NCI-H146 treated with DMSO at 0.1 percent for 48 hours (cell line): ENCODE results near the gene SEMA3A.

Experiments used
- DNase-seq: peaks from one replicate; lab custom pipeline; 2025; ENCODE audit not compliant: unreplicated experiment; lab: John Stamatoyannopoulos, UW

The SEMA3A gene

DNA sequence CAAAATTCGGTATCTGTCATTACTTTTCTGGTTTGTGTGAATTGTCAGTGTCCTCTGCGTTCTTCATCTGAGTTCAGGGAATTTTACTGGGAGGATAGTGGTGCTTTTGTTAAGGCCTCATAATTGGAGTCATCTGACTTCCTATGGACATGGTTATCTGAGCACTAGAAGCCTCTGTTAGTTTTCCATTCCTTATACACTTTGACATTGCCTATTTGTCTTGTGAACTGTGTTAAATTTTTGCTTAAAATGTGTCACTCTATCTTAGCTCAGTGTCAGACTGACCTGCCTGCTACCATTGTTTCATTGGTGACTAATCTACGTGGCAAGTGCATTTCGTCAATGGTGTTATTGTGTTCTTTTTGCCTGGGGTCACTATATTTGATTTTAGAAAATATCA is 253.3 kb downstream of the SEMA3A start:
- no peak for DNase-seq

- DNase-seq = no peak
These were observed 256.7 kb downstream of the SEMA3A start for GRCh38 chr7:83937930-83938329.

GRCh38 chr7:83936056-83936708 is 258.4 kb downstream of the SEMA3A start:
- DNase-seq = peak; percentile 32

DNA sequence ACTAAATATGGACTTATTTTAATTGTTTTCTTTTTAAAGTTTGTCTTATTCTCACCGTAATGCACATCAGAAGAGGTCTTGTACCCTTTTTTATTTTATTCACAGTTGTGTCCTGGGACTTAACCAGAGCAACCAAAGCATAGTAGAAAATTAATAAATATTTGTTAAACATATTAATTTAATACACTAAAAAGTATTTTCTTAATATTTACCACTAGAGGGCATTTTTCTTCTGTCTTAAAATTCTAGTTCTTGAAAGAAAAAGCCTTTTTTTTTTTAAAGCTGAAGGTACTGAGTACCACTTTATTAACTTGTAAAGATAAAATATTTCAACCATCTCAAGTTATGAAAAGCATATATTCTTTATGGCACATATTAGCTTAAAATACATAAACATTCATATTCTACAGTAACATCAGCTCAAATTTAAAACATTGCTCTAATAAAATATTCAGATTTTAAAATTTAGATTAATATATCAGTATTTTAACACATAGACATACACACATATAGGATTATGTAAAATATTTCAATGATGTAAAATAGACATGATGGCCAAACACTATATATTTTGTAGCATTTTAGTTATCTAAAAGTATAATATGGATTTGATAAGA is 260.4 kb downstream of the SEMA3A start:
- DNase-seq = no peak

- no peak for DNase-seq
These were observed 262.6 kb downstream of the SEMA3A start for GRCh38 chr7:83931968-83932367.

DNA sequence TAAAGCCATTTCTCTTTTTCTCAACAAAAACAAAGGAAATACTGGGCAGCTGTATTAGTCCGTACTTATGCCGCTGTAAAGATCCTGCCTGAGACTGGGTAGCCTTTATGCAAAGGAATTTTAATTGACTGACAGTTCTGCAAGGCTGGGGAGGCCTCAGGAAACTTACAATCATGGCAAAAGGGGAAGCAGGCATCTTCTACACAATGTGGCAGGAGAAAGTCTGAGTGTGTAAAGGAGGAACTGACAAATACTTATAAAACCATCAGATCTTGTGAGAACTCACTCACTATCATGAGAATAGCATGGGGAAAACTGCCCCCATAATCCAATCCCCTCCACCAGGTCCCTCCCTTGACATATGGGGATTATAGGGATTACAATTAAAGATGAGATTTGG is 264.3 kb downstream of the SEMA3A start:
- DNase-seq = no peak

DNA sequence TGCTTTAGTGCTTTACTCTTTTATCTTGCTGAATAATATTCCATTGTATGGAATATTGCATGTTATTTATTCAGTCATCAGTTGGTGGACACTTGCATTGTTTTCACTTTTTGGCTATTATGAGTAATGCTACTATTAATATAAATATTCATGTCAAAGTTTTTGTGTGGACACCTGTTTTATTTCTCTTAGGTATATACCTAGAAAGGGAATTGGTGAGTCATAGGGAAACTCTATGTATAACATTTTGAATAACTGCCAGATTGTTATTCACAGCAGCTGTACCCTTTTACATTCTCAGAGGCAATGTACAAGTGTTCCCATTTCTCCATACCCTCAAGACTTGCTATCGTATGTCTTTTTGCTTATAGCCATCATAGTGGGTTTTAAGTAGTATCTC is 268.7 kb downstream of the SEMA3A start:
- DNase-seq = no peak

DNA sequence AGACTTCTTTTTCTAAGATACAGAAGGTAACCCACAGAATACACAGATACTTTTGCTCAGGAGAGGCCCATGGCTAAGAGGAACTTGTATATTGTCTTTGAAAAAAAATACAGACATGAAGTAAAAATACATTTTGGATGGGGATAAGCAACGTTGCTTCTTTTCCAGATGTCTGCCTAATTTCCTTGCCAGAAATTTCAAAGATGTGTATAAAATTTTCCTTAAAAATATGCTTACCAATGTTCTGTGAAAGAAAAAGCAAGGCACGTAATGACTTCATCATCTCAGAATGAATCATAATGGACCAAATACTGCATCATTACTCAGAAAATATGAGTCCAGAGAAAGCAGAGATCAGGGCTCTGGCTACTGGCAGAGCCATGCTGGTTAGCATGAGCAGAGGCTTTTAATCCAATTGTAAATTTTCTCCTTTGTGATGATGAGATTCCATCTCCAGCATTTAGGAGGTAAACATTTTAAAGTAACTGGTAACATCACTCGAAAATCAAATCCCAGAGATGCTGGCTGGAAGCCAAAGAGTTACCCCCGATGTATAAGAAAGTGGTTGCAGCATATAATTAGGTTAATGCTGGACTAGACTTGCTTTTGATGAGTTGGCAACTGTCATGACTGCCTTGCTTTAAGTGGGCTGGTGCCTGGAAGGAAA is 272.5 kb downstream of the SEMA3A start:
- DNase-seq = no peak

- DNase-seq = no peak
These were observed 273.2 kb downstream of the SEMA3A start for GRCh38 chr7:83921271-83921940.

GRCh38 chr7:83918142-83918541 is 276.4 kb downstream of the SEMA3A start:
- DNase-seq = no peak

DNA sequence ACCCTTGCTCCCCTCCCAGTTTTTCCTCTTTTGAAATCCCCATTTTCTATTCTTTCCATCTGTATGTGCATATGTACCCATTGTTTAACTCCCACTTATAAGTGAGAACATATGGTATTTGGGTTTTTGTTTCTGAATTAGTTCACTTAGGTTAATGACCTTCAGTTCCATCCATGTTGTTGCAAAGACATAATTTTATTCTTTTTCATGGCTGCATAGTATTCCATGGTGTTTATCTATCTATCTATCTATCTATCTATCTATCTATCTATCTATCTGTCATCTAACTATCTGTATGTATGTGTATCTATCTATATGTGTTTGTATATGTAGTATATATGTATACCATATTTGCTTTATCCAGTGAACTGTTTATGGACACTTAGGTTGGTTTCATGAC is 281.4 kb downstream of the SEMA3A start:
- no peak for DNase-seq

- no peak for DNase-seq
These were observed 286.1 kb downstream of the SEMA3A start for GRCh38 chr7:83908526-83908925.
